GM12801 (cell line): Measurements from ENCODE around the gene FAIM.

Source experiments
- CTCF ChIP-seq: IDR thresholded peaks from one replicate; pipeline ENCODE4 v1.5.1; 2011; ENCODE audit warnings: control low read depth; ENCODE audit not compliant: insufficient read length; ENCODE audit errors: extremely low read depth

The FAIM gene

GRCh38 chr3:138608322-138609135 is at the start of gene FAIM:
Gene FAIM (plus strand): TSS chr3:138608771. CDS start chr3:138619727, 10,956 bp downstream.
- TF ChIP-seq CTCF: no peak

GRCh38 chr3:138559134-138559533 is 49.4 kb upstream of the FAIM start:
- no peak for TF ChIP-seq CTCF

GRCh38 chr3:138560501-138560900 is 48.1 kb upstream of the FAIM start:
- TF ChIP-seq CTCF: no peak

- TF ChIP-seq CTCF: no peak
These were observed 41.2 kb upstream of the FAIM start for GRCh38 chr3:138567403-138567802.

GRCh38 chr3:138569090-138569489 is 39.5 kb upstream of the FAIM start:
- no peak for TF ChIP-seq CTCF

DNA sequence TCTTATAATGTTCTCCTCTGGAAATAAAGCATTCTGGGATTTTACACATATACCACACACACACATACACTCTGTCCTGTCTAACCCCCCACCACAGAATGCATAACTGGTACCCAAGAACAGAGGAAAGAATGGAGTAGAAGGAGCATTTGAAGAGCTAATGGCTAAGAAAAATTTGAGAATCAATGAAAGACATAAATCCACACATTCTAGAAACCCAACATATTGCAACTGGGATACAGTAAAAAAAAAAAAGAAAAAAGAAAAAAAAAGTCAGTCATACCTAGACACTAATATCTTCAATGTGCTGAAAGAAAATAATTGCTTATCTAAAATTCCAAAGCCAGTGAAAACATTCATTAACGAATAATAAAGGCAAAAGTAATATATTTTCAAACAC is 35.4 kb upstream of the FAIM start:
- TF ChIP-seq CTCF: no peak

GRCh38 chr3:138578141-138578540 is 30.4 kb upstream of the FAIM start:
- TF ChIP-seq CTCF: no peak
